Muscle layer of duodenum (tissue), 2 donors: ENCODE measurements around the gene LPCAT1.
"Not testable (repeated sequence)": the region's sequence is repeated elsewhere in the genome, so short reads cannot be mapped to it uniquely, and the experiment has no call there.

Source experiments
- H3K27ac ChIP-seq: one replicate; pipeline ENCODE4 v1.7.0; 2013; ENCODE audit warnings: mild to moderate bottlenecking, low read length
- H3K27me3 ChIP-seq: one replicate; pipeline ENCODE4 v1.7.0; 2013; ENCODE audit warnings: low read depth, mild to moderate bottlenecking, control low read depth, low read length
- H3K36me3 ChIP-seq, 2 donors: one replicate each; pipeline ENCODE4 v1.7.0; 2013; ENCODE audit warnings: low read length in 2 of 2, control low read depth in 1 of 2, mild to moderate bottlenecking in 1 of 2; ENCODE audit not compliant: insufficient read depth in 2 of 2, control insufficient read depth in 1 of 2
- H3K4me1 ChIP-seq, 2 donors: one replicate each; pipeline ENCODE4 v1.7.0; 2013; ENCODE audit warnings: low read length in 2 of 2, mild to moderate bottlenecking in 2 of 2, control low read depth in 1 of 2, moderate library complexity in 1 of 2; ENCODE audit not compliant: insufficient read depth in 2 of 2, control insufficient read depth in 1 of 2
- H3K4me3 ChIP-seq, 2 donors: one replicate each; pipeline ENCODE4 v1.7.0; 2013; ENCODE audit warnings: low read length in 2 of 2, low read depth in 1 of 2, mild to moderate bottlenecking in 1 of 2
- H3K9me3 ChIP-seq, 2 donors: one replicate each; pipeline ENCODE4 v1.7.0; 2013; ENCODE audit warnings: low read length in 2 of 2, control low read depth in 1 of 2, mild to moderate bottlenecking in 1 of 2; ENCODE audit not compliant: control insufficient read depth in 1 of 2
- donor health status: healthy.

LPCAT1 gene

DNA sequence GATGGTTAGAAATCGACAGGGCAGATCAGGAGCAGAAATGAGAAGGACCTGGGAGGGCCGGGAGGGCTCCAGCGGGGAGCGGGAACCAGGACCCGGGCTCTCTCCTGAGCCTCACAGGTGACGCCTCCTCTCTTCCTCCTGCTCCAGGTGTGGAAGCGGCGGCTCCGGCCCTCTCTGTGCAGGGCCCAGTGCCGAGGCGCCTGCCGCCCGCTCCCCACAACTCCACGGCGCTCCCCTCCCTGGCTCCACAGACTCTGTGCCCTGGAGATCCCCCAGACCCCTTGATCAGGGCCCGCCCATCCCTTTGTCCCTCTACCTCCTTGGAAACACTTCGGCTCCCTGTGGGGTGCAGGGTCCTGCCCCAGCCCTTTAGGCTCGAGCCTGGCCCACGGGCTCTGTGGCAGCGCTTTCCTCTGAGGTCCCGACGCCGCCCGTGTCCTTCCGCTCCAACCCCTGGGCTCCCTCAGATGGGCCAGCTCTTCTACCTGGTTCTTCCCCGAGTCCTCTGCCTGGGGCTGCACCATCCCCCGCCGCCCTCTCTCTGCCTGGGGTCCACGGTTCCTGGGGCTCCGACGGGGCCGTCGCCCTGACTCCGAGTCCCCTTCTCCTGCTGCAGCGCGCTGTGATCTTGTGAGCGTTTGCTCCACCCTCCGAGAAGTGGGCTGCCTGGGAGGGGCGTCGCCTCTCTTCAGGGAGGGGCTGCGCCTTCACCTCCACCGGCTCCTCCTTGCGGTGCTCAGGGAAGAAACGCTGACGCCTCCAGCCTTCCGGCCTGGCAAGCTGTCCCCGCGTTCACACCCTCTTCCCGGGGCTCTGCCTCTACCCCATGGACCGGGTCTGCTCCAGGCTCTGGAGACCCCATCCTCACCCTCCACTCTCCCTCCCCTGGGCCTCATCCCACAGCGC is 56.2 kb downstream of the LPCAT1 start:
- Histone ChIP-seq H3K36me3 (peaks cover 16 to 63% of the 10 kb centered on the region in 2 donors), H3K27ac (no peak overlapping the region), H3K4me1 (no peaks in the 10 kb centered on the region), H3K4me3 (no peak overlapping the region), H3K27me3 (no peaks in the 10 kb centered on the region), H3K9me3 (no peaks in the 10 kb centered on the region)

DNA sequence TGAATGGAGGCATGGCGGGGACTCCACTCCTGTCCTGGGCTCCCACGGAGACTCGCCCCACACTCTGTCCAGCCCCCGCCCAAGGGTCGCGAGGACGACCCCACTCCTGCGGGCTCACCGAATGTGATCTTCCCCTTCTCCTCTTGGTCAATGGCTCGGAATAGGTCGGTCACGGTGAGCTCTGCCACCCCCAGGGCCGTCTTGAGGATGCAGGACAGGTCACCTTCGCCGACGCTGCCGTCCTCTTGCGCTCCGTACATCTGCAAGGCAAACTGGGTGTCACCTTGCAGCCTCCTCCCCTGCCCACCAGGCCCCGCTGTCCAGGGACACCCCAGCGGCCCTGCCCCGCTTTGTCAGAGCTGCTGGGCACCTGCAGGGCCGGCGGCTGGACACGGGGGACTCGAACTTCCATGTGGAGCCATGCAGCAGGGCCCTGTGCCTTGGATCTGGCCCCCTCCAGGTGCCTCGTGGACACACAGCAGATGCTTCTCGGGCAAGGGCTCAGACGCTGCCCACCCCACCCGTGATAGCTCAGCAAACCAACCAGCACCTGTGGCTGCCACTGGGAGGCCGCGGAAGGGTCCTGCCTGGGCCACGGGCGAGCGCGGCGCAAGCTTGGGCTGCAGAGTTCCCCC is 57.0 kb downstream of the LPCAT1 start:
- H3K9me3 ChIP-seq: no peaks in the 10 kb centered on the region

DNA sequence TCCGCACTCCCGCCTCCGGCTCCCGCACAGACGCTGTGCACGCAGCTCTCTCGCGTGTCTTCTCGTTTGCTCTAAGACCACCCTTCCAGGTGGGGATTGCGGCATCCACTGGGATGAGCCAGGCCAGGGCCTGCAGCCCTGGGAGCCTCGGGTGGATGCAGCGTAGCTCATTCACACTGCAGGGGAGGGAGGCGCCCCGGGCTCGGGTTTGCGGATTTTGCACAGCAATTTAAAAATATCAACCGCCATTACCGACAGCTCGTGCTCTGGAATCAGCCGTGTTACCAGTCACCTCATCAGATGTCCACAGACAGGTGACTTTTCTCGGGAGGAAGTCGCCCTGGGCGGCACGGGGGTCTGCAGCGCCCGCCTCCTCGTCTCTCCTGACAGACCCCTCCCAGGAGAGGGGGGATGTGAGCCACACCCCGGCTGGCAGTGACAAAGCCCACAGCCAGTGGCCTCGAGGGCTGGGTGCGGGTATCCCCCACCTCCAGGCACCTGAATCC is 57.7 kb downstream of the LPCAT1 start:
- no peak overlapping the region for H3K4me3 ChIP-seq
- H3K4me1 ChIP-seq: no peaks in the 10 kb centered on the region
- H3K9me3 ChIP-seq: no peaks in the 10 kb centered on the region
- H3K27me3 ChIP-seq: no peaks in the 10 kb centered on the region
- H3K27ac ChIP-seq: no peak overlapping the region
- peaks cover 27 to 70% of the 10 kb centered on the region in 2 donors for H3K36me3 ChIP-seq

More for the DNA sequence above, 57.0 kb downstream of the LPCAT1 start:
- no peak overlapping the region for H3K4me3 ChIP-seq
- H3K36me3 ChIP-seq: peaks cover 19 to 66% of the 10 kb centered on the region in 2 donors
- no peaks in the 10 kb centered on the region for H3K27me3 ChIP-seq
- no peak overlapping the region for H3K27ac ChIP-seq
- H3K4me1 ChIP-seq: no peaks in the 10 kb centered on the region

DNA sequence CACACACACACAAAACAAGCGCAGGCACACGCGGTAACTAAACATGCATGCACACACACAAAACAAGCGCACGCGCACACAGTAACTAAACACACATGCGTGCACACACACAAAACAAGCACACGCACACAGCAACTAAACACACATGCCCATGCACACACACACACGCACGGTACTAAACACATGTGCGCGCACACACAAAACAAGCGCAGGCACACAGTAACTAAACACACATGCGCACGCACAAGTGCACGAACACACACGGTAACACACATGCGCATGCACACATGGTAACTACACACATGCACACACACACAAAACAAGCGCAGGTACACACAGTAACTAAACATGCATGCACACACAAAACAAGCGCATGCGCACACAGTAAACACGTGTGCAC is 58.6 kb downstream of the LPCAT1 start:
- peaks cover 21 to 66% of the 10 kb centered on the region in 2 donors for H3K36me3 ChIP-seq
- no peaks in the 10 kb centered on the region for H3K4me1 ChIP-seq
- H3K27me3 ChIP-seq: no peaks in the 10 kb centered on the region
- no peaks in the 10 kb centered on the region for H3K9me3 ChIP-seq
- H3K4me3 ChIP-seq: no peak overlapping the region
- H3K27ac ChIP-seq: no peak overlapping the region

DNA sequence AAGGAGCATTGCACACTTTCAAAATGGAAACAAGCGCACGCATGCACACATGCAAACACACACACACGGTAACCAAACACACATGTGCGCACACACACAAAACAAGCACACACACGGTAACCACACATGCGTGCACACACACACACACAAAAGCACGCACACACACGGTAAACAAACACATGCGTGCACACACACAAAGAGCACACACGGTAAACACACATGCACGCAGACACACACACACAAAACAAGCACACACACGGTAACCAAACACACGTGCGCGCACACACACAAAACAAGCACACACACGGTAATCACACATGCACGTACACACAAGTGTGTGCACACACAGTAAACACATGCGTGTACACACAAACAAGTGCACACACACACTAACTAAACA is 59.2 kb downstream of the LPCAT1 start:
- H3K27me3 ChIP-seq: no peaks in the 10 kb centered on the region
- no peak overlapping the region for H3K4me3 ChIP-seq
- no peaks in the 10 kb centered on the region for H3K4me1 ChIP-seq
- H3K27ac ChIP-seq: no peak overlapping the region
- H3K36me3 ChIP-seq: peaks cover 18 to 60% of the 10 kb centered on the region in 2 donors
- no peaks in the 10 kb centered on the region for H3K9me3 ChIP-seq

DNA sequence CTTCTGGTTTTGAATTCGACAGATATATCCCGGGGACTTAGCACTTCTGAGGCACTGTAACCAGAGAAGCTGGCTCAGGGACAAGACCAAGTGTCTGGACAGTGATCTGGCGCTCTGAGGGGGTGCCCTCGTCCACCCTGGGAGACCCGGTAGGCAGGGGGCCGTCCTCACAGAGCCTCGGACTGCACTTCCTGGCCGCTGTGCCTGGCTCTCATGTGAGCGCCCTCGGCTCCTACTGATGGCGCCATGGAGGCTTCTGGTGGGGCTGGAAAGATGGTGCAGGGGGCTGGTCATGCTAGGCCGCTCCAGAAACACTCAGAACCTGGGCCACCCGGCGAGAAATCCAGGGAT is 59.7 kb downstream of the LPCAT1 start:
- no peaks in the 10 kb centered on the region for H3K27me3 ChIP-seq
- no peak overlapping the region for H3K4me3 ChIP-seq
- no peaks in the 10 kb centered on the region for H3K4me1 ChIP-seq
- no peak overlapping the region for H3K27ac ChIP-seq
- peaks cover 18 to 60% of the 10 kb centered on the region in 2 donors for H3K36me3 ChIP-seq
- H3K9me3 ChIP-seq: no peaks in the 10 kb centered on the region

DNA sequence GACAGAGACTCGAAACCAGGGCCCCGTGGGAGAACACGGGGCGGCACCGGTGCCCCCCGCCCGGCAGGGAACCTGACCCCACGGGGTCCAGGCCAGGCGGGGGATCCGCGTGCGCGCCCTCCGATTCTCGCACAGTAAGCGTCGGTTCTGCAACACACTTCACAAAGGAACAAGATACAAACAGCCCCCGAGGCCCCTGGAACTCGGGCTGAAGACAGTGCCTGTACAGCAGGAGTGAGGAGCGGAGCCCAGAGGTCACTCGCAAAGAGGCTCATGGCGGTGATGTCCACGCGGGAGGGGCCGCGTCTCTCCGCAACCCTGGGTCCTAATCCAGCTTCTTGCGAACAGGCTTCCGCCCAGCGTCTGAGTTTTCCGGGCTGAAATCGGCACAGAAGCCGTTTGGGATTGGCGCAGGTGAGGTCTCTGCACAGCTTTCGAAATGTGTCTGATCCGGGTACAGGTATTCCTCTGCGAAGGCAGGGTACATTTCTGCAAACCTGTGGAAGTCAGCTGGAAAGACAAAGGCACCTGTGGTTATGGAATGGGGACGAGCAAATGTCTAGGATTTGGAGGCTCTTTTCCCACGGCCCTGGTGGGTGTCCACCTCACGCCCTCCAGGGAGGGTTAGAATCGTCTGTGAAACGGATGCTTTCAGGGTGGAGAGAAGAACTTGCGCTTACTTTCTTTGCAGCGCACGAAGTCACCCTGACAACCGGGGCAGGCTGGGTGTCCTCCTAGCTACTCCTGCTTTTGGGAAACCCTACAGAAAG is 60.2 kb downstream of the LPCAT1 start:
- no peaks in the 10 kb centered on the region for H3K27me3 ChIP-seq
- peaks cover 18 to 60% of the 10 kb centered on the region in 2 donors for H3K36me3 ChIP-seq
- no peak overlapping the region for H3K27ac ChIP-seq
- H3K4me3 ChIP-seq: no peak overlapping the region
- H3K9me3 ChIP-seq: no peaks in the 10 kb centered on the region
- no peaks in the 10 kb centered on the region for H3K4me1 ChIP-seq

DNA sequence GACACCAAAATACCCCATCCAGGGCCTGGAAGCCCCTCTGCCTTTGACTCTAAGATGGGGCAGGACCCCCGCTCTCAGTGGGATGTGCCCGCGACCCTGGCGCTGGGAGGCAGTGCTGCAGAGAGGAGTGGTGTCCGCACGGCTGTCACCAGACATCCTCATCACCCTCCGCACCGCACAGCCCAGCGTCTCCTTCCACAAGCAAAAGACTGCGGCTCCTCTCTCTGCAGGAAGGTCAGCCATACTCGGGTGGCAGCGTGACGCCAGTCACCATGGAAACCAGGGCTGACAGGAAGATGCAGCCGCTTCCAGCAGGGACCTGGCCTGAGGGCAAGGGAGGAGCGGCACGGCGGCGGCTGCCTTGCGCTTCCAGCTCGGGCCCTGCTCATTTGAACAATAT is 61.4 kb downstream of the LPCAT1 start:
- Histone ChIP-seq H3K4me1 (no peaks in the 10 kb centered on the region), H3K27ac (no peak overlapping the region), H3K36me3 (peaks cover 18 to 60% of the 10 kb centered on the region in 2 donors), H3K27me3 (no peaks in the 10 kb centered on the region), H3K9me3 (no peaks in the 10 kb centered on the region), H3K4me3 (no peak overlapping the region)

DNA sequence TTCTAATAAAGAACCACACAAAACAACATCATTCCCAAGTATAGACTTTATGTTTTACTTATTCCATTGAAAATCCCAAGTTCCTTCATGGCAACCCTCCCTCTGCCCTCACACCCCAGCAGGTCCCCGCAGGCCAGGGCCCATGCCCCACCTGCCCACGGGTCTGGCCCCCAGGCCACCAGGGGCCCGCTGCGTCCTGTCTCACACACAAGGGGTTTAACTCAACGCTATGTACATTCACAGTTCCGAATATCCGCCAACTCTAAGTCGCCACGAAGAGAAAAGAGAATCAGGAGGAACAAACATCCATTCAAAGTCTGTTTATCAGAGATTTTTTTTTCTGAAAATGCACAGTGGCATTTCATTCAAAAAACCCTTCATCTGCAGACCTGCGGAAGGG is 62.4 kb downstream of the LPCAT1 start:
- no peak overlapping the region for H3K27ac ChIP-seq
- peaks cover 18 to 53% of the 10 kb centered on the region in 2 donors for H3K36me3 ChIP-seq
- no peaks in the 10 kb centered on the region for H3K27me3 ChIP-seq
- no peaks in the 10 kb centered on the region for H3K4me1 ChIP-seq
- no peak overlapping the region for H3K4me3 ChIP-seq
- H3K9me3 ChIP-seq: peaks cover 2 to 5% of the 10 kb centered on the region in 2 donors

DNA sequence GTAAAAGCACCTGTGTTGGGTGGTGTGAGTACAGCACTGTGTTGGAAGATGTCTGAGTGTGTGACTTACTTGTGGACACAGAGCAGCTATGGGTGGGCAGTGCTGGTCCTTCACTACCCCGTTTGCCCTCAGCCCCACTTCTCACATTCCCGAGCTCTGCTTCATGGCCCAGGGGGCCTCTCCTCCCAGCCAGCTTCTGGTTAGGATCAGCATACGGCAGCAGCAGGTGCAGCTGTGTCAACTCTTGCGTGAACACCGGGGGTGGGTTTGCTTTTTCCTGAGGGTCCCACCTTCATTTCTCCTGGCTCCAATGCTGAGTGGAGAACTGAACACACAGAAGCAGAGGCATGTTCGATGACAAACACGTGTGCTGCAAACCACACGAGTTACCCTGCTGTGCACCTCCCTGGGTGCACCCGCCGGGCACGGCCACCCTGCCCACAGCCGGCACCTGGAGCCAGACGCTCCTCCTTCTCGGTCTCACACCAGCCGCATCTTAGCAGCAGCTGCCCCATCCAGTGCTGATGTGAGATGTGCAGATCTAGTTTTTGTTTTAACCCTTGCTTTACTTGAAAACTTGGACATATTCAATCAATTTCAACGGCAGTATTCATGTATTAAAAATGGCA is 63.6 kb downstream of the LPCAT1 start:
- Histone ChIP-seq H3K4me1 (no peaks in the 10 kb centered on the region), H3K27ac (no peak overlapping the region), H3K4me3 (no peak overlapping the region), H3K27me3 (no peaks in the 10 kb centered on the region), H3K9me3 (peaks cover 7 to 10% of the 10 kb centered on the region in 2 donors), H3K36me3 (peaks cover 12 to 41% of the 10 kb centered on the region in 2 donors)

DNA sequence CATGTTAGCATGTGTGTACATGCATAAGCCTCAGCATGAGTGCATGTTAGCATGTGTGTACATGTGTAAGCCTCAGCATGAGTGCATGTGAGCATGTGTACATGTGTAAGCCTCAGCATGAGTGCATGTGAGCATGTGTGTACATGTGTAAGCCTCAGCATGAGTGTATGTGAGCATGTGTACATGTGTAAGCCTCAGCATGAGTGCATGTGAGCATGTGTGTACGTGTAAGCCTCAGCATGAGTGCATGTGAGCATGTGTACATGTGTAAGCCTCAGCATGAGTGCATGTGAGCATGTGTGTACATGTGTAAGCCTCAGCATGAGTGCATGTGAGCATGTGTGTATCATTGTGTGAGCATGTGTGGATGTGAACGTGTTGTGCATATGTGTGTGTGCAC is 64.3 kb downstream of the LPCAT1 start:
- H3K4me3 ChIP-seq, H3K27me3 ChIP-seq, H3K27ac ChIP-seq, H3K9me3 ChIP-seq, H3K4me1 ChIP-seq: not testable (repeated sequence)
- H3K36me3 ChIP-seq: peaks cover 11 to 37% of the 10 kb centered on the region in 2 donors
